HCT116 (cell line): ENCODE data around the gene ZFYVE1.

Experiments used
- CTCF ChIP-seq, 3 experiments: fragments of 200-600 bp in 1 of 3; sonication (generic) in 1 of 3; IDR thresholded peaks in 2 of 3; conservative IDR thresholded peaks in 1 of 3; 2 replicates each; pipeline ENCODE4 v1.5.1; 2012 to 2017; ENCODE audit warnings: low read depth in 2 of 3, low read length in 2 of 3, antibody characterized with exemption in 1 of 3, borderline replicate concordance in 1 of 3, control low read depth in 1 of 3, mild to moderate bottlenecking in 1 of 3, mixed read lengths in 1 of 3, mixed run types in 1 of 3, moderate library complexity in 1 of 3; ENCODE audit not compliant: insufficient read depth in 1 of 3
- POLR2A ChIP-seq: IDR thresholded peaks from 2 replicates; pipeline ENCODE4 v1.7.0; 2011; ENCODE audit warnings: borderline replicate concordance; ENCODE audit not compliant: insufficient read depth, insufficient read length; ENCODE audit errors: extremely low read depth

GRCh38 chr14:72941286-72941985 lies 85.5 kb downstream of the ZFYVE1 start:
- no peak for TF ChIP-seq CTCF (IDR thresholded peaks at IDR 0.05 in 2 of 3, conservative IDR thresholded peaks at IDR 0.05 in 1 of 3; ENCODE audit: borderline replicate concordance in 1 of 3, insufficient read depth in 1 of 3, low read depth in 2 of 3, low read length in 2 of 3)
- no peak for TF ChIP-seq POLR2A
